T-helper 2 cell treated with Interferon-gamma antibody and Interleukin-4, amounts not matched to agents 100 ng/mL and 5 ng/mL, for 36 hours (primary cell): Measurements from ENCODE around the gene RBMX2. TPM values are rescaled to one million over a fixed set of nuclear protein-coding genes. Genes with fewer than 3 reads are reported as not detected.

Source experiments
- intact Hi-C: fragments of 100-400 bp; cut with micrococcal nuclease; formaldehyde crosslinking; loops from one replicate; pipeline ENCODE4 v1.15.1; 2023
- total RNA-seq: library from RNA; stranded (reverse); gene quantifications from 2 replicates; pipeline ENCODE4 v1.2.3, GENCODE V29; 2022

RBMX2 gene
- total RNA-seq, 1 donor from 2014 or later = 23.5 TPM

- intact Hi-C loops = no loop called here
These were observed 43.0 kb downstream of the RBMX2 start for GRCh38 chrX:130444641-130445336.

DNA sequence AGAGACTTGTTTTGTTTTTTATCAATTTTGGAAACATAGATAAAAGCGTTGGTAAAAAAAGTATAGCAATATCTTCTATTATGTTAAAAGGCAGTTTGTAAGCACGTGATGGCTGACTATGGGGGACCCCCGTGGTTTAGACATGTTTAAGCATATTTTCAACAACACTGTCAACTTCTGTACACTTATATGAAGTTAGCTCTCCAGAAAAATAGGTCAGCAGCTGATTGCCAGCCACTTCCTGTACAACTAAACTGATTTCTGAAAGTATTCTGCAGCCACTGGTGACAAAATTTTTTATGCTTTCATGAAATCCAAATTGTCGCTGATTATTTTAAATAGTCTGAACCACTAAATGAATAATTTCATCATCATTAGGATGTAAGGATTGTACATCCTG lies 45.2 kb downstream of the RBMX2 start:
- intact Hi-C loops = no loop called here

Other genes starting within 250 kb of the RBMX2 start
- gene AIFM1, start 236.1 kb upstream of the RBMX2 start, total RNA-seq = 42.6 and 44.2 TPM in 2 replicates
- gene RAB33A, start 230.0 kb upstream of the RBMX2 start, total RNA-seq = 24.9 and 27.7 TPM in 2 replicates
- gene ZNF280C, start 133.1 kb upstream of the RBMX2 start, total RNA-seq = 5.2 and 5.7 TPM in 2 replicates
- gene SLC25A14, start 62.1 kb upstream of the RBMX2 start, total RNA-seq = 12.2 and 13.2 TPM in 2 replicates
- gene GPR119, start 16.3 kb upstream of the RBMX2 start, total RNA-seq = not detected in 2 replicates